Glomerular visceral epithelial cell (primary cell): ENCODE data around the gene TNFRSF13B.
"Not testable (repeated sequence)": the region's sequence is repeated elsewhere in the genome, so short reads cannot be mapped to it uniquely, and the experiment has no call there.

Source experiments
- DNase-seq: peaks from one replicate; pipeline ENCODE4 v3.0.0-alpha.2; 2016; ENCODE audit errors: extremely low spot score

The TNFRSF13B gene

DNA sequence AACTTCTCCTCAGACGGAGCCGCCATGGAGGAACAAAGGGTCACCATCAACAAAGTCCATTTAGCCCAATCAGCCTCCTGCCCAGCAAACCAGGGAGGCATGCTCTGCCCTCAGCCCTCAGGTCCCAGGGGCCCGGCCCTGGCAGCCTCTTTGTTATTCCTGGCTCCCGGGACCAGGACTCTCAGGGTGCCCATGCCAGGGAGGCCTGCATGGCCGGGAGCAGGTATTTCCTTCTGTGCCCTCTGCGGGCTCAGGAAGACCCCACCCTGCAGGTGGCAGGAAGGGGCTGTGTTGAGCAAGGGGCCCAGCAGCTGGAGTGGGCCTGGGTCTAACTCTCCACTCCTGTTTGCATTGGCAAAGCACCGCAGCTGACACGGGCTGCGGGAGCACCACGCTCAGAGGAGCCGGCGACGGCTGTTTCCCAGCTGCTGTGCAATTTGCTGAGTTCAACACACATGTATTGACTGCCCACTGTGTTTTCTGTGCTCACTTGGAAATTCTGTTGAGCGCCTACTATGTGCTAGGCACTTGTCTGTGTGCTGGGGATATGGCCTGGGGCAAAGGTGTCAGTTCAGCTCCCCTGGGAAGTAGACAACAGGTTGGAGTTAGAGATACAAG lies 33.2 kb upstream of the TNFRSF13B start:
- not testable (repeated sequence) for DNase-seq

DNA sequence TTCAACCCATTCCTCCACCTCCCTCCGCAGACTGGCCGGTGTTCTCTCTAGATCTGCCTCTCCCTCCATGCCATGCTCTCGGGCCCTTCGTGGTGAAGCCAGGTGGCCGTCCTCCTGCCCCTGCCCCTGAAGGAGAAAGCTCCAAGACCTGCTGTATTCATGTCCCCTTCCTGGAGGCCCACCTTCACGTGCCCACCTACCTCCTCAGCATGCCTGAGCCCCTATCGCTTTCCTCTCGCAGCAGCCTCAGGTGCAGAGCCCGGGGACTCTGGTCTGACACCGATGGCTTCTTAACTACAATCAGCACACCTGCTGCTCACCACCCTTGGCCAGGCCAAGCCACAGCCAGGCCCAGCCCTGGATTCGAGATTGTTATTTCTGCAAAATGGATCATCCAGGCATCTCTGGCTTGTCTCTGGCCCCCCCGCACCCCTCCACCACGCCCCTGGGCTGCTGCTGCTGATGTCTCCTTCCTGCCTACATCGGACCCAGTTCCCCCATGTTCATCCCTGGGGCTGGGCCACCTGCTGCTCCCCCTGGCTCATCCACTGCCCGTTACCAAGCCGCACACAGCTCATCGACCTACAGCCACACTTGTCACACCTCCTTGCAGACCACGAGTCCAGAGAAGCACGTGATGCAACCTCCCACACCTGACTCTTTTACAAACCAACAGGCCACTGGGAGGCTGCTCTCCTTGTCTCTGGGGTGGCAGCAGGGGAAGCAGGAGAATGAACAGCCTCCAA lies 32.5 kb upstream of the TNFRSF13B start:
- DNase-seq, result no peak

DNA sequence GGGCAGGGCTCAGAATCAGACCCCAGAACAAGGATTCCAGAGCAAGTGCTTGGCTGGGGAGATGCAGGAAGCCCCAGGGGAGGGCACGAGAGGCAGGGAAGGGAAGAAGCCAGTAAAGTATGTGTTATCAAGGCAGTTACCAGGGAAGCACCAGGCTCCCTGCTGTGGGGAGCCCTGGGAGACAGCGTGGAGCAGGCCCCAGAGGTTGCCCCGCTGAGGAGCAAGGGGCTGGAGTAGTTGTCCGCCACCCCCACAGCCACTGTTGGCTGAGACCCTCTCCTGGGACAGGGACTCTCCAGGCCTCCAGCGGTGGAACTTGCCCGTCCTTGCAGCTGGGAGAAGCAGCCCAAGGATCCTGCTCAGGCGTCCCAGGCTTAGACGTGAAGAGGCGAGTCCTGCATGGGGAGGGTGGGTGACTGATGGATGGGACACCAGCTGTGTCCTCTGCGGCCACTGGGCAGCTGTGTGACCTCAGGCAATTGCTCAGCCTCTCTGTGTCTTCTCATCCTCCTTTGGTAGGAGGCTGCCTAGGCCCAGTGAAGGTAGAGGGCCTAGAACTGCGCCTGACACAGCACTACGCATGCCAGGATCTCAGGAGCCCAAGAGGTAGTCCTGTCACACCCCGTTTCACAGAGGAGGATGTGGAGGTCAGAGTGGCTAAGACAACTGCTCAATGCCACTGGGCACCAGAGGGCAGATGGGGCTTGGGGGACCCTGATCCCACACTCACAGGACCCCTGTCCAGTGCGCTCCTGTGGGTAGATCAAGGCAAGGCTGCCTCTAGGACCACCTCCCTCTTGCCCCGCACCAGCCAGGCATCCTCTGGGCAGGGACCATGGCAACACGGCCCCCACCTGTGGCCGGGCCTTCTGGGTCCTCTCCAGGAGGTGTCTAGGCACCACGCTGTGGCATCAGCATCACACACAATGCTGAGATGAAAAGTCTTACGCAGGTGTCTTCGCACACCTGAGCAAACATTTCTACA lies 31.1 kb upstream of the TNFRSF13B start:
- DNase-seq, result not testable (repeated sequence)

DNA sequence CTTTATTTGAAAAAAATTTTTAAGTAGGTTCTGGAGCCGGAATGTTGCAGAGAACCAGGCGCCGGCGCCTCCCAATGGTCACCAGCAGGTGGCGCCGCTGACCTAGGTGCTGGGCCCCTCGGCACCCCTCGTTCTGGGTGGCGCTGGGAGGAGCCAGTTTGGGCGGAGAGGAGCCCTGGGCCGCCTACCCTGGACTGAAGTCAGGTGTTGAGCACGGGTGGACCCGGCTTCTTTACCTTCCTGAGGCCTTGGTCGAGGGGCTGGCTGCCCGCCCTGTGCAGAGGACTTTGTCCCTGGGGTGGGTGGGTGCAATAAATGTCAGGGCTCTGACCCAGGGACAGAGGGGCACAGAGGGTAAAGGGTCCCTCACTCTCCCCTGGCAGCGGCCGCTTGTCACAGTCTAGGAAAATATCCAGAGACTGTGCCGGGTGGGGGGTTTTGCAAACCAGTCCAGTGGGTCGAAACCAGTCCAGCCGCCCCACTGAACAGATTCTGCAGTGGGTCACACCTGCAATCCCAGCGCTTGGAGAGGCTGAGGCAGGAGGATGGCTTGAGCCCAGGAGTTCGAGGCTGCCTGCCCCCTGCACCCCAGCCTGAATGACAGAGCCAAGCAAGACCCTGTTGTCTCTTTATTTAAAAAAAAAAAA lies 30.1 kb upstream of the TNFRSF13B start:
- DNase-seq, result peak; percentile 75

DNA sequence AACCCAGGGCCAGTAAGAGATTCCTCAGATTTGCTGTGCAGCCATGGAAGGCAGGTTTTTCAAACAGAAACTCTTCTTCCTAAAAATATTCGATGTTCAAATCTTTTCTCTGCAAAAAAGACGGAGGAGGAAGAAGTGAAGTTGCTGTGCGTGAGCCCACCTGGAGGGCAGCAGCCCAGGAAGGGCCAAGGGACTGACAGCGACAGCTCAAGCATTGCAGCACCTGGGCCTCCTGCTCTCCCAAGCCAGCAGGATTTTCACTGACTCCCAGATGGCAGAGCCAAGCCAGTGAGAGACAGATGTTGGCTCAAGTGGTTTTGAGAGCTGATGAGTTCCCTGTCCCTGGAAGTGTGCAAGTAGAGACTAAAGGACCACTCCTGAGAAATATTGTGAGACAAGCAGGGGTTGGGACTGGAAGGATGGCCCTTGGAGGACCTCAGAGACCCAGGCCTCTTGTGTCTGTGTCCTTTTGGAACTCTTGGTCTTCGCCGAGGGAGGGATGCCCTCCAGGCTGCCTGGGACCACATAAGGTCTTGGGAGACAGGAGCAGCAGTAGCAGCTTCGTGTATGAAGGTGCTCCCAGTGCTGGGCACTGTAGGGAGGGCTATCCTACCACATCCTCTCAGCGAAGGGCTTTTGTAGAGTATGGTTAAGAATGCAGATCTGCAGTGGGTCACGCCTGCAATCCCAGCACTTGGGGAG lies 29.3 kb upstream of the TNFRSF13B start:
- no peak for DNase-seq

DNA sequence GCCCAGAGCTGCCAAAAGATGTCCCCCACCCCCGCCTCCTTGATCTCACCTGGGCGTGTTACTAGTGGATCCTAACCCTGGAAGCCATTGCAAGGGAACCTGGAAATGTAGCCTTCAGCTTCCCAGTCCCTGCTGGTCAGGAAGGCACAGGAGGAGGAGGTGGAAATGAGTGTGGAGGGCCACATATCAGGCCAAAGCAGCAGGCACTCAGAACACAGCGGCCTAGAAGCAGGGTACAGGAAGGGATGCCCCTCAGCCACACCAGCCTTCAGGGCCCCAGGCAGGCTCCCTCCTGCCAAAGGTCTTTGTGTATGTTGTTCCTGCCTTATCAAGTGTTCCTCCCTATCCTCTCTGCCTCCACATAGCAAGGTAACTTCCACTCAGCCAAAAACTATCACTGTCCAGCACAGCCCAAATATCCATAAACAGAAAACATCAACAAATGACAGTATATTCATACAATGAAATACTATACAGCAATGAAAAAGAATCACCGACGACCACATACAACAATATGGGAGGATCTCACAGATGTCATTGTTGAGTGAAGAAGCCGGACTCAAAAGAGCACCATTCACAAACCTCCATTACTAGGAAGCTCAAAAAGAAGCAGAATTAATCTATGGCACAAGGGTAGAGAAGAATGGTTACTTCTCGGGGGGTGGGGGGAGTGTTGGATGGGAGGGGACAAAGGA lies 28.2 kb upstream of the TNFRSF13B start:
- no peak for DNase-seq

DNA sequence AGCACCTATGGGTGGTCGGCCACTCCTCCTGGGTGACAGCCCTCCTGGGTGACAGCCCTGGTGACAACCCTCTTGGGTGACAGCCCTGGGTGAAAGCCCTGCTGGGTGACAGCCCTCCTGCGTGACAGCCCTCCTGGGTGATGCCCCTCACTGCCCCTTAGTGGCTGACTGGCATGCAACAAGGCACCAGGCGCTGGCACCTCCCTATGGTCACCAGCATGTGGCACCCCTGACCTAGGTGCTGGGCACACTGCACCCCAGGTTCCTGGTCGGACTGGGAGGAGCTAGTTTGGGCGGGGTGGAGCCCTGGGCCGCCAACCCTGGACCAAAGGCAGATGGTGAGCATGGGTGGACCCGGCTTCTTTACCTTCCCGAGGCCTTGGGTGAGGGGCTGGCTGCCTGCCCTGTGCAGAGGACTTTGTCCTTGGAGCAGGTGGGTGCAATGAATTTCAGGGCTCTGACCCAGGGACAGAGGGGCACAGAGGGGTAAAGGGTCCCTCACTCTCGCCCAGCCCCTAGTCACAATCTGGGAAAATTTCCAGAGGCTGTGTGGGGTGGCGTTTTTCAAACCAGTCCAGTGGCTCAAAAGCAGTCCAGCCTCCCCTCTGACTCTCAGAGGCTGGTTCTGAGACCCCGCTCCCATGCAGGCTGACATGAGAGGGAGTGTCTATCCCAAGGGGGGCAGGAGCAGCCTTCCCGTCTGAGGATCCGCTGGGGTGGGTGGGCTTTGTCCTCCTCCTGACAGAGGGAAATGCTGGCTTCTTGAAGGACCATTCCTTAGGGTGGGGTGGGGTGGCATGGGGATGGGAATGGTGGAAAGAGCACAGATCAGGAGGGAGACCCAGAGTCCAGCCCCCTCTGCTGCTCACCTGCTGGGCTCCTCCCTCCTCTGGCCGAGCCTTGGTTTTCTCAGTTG lies 25.9 kb upstream of the TNFRSF13B start:
- DNase-seq, result peak; percentile 69

DNA sequence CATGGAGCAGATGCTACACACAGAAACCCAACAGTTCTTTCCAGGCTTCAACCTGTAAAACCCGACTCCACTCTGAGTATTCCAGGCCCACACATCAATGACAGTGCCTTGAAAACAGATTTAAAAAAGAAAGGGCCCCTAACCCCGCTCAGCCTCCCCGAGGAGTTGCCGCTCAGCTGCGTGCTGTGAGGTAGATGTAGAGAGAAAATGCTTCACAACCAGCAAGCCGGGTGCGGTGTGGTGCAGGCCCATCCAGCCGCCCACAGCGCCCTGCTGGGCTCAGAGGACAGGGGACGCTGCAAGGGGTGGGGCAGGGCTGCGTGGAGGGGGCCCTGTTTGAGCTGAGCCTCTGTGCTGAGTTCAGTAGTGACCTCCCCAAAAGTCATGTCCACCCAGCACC lies 24.8 kb upstream of the TNFRSF13B start:
- not testable (repeated sequence) for DNase-seq

DNA sequence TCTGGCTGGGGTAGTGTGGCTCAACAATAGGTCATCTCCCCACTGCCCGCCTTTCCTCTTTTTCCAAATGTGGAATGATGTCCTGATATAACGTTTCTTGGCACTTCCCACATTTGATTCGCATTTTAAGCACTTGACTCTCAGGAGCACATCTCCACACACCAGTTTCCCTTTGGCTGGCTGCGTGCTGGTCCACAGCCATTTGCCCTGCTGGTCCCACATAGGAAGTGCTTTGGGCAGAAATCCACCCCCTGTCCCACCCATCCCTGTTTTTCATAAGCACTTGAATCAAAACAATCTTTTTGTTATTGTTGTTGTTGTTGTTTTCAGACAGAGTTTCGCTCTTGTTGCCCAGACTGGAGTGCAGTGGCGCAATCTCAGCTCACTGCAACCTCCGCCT lies 24.0 kb upstream of the TNFRSF13B start:
- DNase-seq, result no peak

DNA sequence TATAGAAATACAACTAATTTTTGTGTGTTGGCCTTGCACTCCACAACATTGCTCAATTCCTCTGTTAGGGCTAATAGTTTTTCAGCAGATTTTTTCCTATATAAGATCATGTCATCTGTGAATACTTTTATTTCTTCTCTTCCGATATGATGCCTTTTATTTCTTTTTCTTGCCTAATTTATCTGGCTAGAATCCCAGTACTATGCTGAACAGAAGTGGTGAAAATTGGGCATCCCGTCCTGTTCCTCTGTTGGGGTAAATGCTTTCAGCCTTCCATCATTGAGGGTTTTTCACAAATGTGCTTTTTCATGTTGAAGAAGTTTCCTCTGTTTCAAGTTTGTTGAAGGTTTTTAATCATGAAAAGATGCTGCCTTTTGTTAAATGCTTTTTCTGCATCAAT lies 22.7 kb upstream of the TNFRSF13B start:
- no peak for DNase-seq

DNA sequence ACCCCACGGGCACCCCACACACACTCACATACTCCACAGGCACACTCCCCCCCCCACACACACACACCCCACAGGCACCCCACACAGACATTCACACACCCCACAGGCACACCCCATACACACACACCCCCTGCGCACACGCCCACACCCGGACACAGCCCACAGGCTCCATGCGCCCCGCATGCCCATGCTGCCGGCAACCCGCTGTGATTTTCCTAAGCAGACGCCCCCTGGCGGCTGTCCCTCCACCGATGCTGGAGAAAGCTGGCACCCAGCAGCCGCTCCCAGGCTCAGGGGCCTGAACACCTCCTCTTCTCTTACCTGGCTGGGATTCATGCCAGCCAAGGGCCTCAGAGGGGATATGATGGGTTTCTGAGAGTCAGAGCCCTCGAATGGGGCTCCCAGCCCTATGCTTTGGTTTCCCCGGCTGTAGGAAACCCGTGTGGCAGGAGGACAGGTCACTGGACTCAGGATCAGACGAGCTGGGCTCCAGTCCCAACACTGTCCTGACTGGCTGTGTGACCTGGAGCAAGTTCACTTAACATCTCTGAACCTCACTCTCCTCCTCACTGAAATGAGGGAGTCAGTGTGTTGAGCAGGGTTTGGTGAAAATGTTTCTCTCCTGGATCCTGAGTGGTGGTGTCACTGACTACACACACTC lies 19.6 kb upstream of the TNFRSF13B start:
- DNase-seq, result peak; percentile 59

DNA sequence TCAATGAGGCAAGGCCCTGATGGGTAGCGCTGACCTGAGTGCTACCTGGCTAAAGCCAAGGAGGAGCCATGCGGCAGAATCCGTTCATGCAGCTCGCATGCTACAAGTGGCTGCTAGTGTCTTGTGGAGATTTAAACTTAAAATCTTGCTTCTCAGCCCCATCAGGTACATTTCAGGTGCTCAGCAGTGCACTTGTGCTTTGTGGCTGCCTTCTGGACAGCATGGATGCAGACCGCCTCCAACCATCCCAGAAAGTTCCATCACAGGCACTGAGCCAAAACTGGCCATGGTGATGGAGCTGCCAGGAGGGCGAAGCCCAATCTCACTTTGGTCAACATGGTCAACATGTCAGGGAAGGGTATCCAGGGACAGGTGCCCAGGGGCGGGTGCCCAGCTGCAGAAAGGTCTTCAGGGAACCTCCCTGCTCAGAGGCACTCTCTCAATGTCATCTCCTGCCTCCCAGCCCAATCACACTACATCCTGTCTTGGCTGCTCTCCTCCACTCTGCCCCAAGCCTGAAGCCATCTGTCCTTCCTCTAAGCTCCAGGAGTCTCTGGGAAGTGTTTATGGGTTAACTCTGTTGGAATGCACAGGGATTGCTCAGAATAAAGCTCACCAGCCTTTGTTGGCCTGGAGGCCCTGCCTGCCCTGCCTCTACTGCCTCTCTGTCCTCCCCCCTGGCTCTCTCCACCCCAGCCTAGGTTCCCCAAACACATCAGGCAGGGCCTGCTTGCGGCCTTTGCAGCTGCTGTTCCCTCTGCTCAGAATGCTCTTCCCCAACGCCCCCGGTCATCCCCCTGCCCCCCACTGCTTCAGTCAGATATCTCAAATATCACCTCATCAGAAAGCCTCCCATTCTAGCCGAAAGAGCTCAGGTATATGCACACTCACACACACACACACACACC lies 18.3 kb upstream of the TNFRSF13B start:
- no peak for DNase-seq

DNA sequence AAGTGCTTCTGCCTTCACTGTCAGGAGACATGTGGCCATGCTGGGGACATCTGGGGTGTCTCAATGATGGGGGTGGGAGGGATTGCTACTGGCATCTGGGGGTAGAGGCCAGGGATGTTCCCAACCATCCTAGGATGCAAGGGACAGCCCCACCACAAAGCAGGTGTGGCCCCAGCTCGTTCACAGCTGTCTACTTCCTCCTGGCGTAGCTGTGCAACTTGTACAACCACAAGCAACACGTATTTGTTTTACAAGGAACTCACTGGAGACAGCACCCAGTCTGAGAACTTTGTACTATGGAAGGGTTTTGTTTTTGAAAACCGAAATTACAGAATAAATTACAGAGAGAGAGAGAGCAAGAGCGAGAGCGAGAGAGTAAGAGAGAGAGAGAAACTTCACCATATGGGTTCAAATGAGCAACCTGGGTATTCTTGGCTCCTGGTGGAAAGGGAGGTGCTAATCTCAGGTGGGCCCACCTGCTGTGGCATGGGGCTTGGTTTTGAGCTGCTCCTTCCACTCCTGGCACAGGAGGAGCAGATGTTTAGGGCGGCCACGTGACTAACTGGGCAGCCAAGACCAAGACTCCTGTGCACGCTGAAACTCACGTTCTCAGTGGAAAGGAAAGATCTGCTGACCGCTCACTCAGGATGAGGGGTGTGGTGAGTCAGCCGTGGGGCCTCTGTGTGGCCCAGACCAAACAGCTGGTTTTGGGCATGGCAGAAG lies 17.5 kb upstream of the TNFRSF13B start:
- no peak for DNase-seq

DNA sequence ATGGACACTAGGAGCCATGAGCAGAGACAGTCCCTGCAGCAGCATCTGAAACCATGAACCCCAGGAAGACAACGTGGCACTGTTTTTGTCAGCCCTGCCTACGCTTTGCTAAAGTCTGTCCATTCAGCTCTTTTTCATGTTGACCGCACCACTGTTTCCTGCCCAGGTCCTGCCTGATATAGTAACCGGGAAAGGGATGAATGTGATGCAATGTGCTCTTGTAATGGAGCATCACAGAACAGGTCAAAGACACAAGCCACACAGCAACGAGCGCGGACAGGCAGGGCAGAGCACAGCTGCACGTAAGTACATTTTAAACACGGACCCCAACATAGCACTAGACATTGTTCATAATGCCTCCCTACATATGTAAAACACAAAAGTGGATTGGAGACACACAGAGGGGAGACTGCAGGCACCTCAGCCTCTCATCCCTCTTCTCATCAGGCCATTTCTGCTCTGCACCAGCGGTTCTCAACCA lies 16.9 kb upstream of the TNFRSF13B start:
- DNase-seq, result no peak

DNA sequence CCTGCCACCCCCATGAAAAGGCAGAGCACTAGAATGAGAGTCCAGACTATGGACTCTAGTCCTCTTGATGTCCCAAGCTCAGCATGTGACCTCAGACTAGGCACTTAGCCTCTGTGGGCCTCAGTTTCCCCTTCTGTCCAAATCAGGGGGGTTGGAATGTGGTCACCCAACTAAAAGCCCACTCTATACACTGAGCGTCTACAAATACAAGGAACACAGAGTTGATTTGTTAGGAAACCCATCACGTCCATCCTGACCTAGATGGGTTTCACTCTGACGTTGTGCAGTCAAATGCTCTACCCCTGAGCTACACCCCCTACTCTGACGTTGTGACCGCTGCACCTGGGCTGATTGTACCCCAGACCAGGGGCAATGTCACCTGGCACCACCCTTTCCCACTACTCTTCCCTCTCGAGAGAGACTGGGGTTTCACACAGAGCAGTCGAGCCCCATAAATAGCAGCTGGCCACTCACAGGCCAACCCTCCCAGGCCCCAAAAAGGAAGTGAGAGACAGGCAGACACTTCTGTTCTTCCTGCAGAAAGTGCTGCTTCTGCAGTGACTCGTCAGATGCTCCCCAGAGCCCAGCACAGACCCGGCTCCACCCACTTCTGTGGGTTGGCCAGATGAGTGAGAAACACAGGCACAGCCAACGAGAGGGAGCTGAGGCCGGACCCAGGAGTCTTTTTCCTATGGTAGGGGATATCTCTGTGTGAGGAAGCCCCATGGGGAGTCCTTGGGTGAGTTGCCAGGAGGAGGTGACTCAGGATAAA lies 16.1 kb upstream of the TNFRSF13B start:
- peak; percentile 75 for DNase-seq

DNA sequence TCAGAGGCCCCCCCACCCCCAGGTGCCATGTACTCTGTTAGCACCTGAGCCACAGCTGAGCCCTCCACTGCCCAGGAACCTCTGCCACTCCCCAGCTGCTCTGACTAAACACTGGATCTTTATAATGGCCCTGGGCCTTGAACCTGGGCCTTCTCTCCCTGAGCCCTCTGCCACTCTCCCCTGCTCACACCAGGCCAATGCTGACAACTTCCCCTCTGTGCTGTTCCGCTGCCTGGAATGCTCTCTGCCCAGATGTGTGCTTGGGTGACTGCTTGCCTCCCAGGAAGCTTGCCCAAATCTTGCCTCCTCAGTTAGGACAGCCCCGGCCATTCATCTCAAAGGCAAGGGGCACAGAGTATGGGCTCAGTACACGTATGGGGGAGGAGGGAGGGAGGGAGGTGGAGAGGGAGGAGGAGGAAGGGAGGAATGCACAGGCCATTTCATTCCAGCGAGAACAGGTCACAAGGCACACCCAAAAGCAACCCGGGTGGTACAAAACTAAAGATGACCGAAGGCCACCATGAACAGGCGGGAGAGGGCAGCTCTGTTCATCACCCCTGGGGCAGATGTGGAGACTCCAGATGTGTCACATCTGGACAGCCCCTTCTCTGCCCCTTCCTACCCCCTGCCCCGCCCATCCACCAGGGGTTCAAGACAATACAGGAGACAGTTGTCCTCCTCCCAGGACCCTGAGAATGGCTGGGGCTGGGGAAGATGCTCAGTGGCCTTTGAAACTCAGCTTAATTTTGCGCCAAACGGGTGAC lies 15.3 kb upstream of the TNFRSF13B start:
- DNase-seq, result no peak
